CD4-positive, alpha-beta T cell (primary cell): Measurements from ENCODE around the gene CEP72. TPM values are rescaled to one million over a fixed set of nuclear protein-coding genes. Genes with fewer than 3 reads are reported as not detected.

Experiments
- ATAC-seq: fragments of 200-7000 bp; cut with Tn5 transposase; one replicate; pipeline ENCODE4 v1.10.0; 2022; ENCODE audit warnings: mild to moderate bottlenecking; ENCODE audit not compliant: poor library complexity
- CTCF ChIA-PET: fragments of 350-600 bp; sonication (Branson Sonifier 250); formaldehyde crosslinking; loops from one replicate; lab custom pipeline; 2021; ENCODE audit warnings: antibody characterized with exemption, inconsistent platforms; lab: Charles Lee
- POLR2A ChIA-PET: fragments of 350-600 bp; sonication (Branson Sonifier 250); formaldehyde crosslinking; loops from one replicate; lab custom pipeline; 2021; ENCODE audit warnings: antibody characterized with exemption, inconsistent platforms; lab: Charles Lee
- DNase-seq, 14 experiments: peaks; one replicate each; pipeline ENCODE4 v3.0.0-alpha.2; 2013 to 2020; ENCODE audit warnings: mixed read lengths in 2 of 14
- H3K27ac ChIP-seq, 2 donors: one replicate each; pipeline versions ENCODE4 v1.5.1 to v1.7.0; 2013; ENCODE audit warnings: low read length in 2 of 2, low read depth in 1 of 2, mild to moderate bottlenecking in 1 of 2
- H3K27me3 ChIP-seq, 2 experiments: 1 replicate in 1 of 2; 2 replicates in 1 of 2; pipeline versions ENCODE4 v1.6.1 to v1.7.0; 2013; ENCODE audit warnings: low read length in 2 of 2, control low read depth in 1 of 2, mild to moderate bottlenecking in 1 of 2, moderate library complexity in 1 of 2; ENCODE audit not compliant: insufficient read depth in 2 of 2, control insufficient read depth in 1 of 2
- H3K36me3 ChIP-seq: one replicate; pipeline ENCODE4 v1.6.1; 2013; ENCODE audit warnings: low read length, control low read depth; ENCODE audit not compliant: insufficient read depth
- H3K4me1 ChIP-seq: one replicate; pipeline ENCODE4 v1.6.1; 2013; ENCODE audit warnings: low read length, control low read depth; ENCODE audit not compliant: insufficient read depth
- H3K4me3 ChIP-seq: one replicate; pipeline ENCODE4 v1.5.1; 2013; ENCODE audit warnings: mild to moderate bottlenecking, low read length, moderate library complexity
- H3K9me3 ChIP-seq, 2 experiments: 1 replicate in 1 of 2; 2 replicates in 1 of 2; pipeline versions ENCODE4 v1.6.1 to v1.7.0; 2013; ENCODE audit warnings: low read length in 2 of 2, mild to moderate bottlenecking in 2 of 2, control low read depth in 1 of 2, moderate library complexity in 1 of 2; ENCODE audit not compliant: control insufficient read depth in 1 of 2, insufficient read depth in 1 of 2
- H3K27ac Mint-ChIP-seq: one replicate; pipeline ENCODE4 v1.8.0; 2020; ENCODE audit warnings: mixed read lengths
- H3K27me3 Mint-ChIP-seq: one replicate; pipeline ENCODE4 v1.8.0; 2021; ENCODE audit warnings: mixed read lengths
- H3K36me3 Mint-ChIP-seq: one replicate; pipeline ENCODE4 v1.8.0; 2021; ENCODE audit warnings: low read depth, mixed read lengths
- H3K4me1 Mint-ChIP-seq: one replicate; pipeline ENCODE4 v1.8.0; 2021; ENCODE audit warnings: low read depth, mixed read lengths
- H3K4me3 Mint-ChIP-seq: one replicate; pipeline ENCODE4 v1.8.0; 2020; ENCODE audit warnings: mild to moderate bottlenecking, mixed read lengths
- H3K9me3 Mint-ChIP-seq: one replicate; pipeline ENCODE4 v1.8.0; 2020; ENCODE audit warnings: mixed read lengths
- intact Hi-C, 2 experiments: fragments of 100-400 bp; cut with DNase I in 1 of 2; cut with micrococcal nuclease in 1 of 2; formaldehyde crosslinking; loops; one replicate each; pipeline versions ENCODE4 v1.15.1 to v1.9.0; 2023 to 2025; cut with DNase I, micrococcal nuclease
- total RNA-seq, 174 experiments: library from RNA in 2 of 174; stranded (reverse) in 2 of 174; gene quantifications; one replicate each; pipeline ENCODE4 v1.2.3 and lab custom pipeline; 2021 to 2026
- TF ChIP-seq, protein P1 (sequence below): fragments of 200-600 bp; IDR thresholded peaks from one replicate; pipeline ENCODE4 v1.8.0; 2022; ENCODE audit warnings: antibody characterized with exemption, mild to moderate bottlenecking

The CEP72 gene
- total RNA-seq, 2 experiments from 2014 or later: 7.6 to 8.0 TPM

DNA sequence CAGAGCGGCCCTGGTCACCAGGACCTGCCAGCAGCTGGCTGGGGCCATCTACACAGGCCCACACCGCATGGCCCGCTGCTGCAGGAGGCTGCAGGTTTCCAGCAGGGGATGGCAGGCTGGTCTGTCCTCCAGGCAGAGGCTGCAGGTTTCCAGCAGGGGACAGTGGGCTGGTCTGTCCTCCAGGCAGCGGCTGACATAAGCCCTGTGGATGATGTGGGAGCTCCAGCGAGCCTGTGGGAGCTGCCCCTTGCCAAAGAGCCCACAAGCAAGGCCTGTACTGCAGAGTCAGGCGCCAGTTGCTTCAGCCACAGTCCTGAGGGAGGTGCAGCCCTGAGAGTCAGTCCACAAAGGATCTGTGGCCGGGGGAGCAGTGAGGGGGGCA is 62.5 kb downstream of the CEP72 start:
- H3K4me1 ChIP-seq: peaks cover 33% of the 10 kb centered on the region
- H3K27me3 ChIP-seq: no peaks in the 10 kb centered on the region
- peaks cover 9% of the 10 kb centered on the region for H3K4me1 Mint-ChIP-seq
- H3K36me3 Mint-ChIP-seq: peaks cover 6% of the 10 kb centered on the region
- no peaks in the 10 kb centered on the region for H3K9me3 Mint-ChIP-seq
- H3K4me3 Mint-ChIP-seq: no peak overlapping the region
- no peaks in the 10 kb centered on the region for H3K36me3 ChIP-seq
- POLR2A ChIA-PET: no interaction called here
- H3K27me3 Mint-ChIP-seq: peaks cover 12% of the 10 kb centered on the region
- CTCF ChIA-PET: no interaction called here
- no peak overlapping the region for H3K27ac ChIP-seq
- intact Hi-C loops: loop anchor here in 1 of 2 experiments (5.0 kb wide), 1 partner anchor 468 kb away; no protein-coding TSS in a partner anchor
- no peak for ATAC-seq
- H3K4me3 ChIP-seq: no peak overlapping the region
- TF ChIP-seq, protein P1, sequence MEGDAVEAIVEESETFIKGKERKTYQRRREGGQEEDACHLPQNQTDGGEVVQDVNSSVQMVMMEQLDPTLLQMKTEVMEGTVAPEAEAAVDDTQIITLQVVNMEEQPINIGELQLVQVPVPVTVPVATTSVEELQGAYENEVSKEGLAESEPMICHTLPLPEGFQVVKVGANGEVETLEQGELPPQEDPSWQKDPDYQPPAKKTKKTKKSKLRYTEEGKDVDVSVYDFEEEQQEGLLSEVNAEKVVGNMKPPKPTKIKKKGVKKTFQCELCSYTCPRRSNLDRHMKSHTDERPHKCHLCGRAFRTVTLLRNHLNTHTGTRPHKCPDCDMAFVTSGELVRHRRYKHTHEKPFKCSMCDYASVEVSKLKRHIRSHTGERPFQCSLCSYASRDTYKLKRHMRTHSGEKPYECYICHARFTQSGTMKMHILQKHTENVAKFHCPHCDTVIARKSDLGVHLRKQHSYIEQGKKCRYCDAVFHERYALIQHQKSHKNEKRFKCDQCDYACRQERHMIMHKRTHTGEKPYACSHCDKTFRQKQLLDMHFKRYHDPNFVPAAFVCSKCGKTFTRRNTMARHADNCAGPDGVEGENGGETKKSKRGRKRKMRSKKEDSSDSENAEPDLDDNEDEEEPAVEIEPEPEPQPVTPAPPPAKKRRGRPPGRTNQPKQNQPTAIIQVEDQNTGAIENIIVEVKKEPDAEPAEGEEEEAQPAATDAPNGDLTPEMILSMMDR: no peak
- H3K27ac Mint-ChIP-seq: no peak overlapping the region
- H3K9me3 ChIP-seq: peaks cover 0 to 5% of the 10 kb centered on the region in 2 experiments
- DNase-seq: no peak

DNA sequence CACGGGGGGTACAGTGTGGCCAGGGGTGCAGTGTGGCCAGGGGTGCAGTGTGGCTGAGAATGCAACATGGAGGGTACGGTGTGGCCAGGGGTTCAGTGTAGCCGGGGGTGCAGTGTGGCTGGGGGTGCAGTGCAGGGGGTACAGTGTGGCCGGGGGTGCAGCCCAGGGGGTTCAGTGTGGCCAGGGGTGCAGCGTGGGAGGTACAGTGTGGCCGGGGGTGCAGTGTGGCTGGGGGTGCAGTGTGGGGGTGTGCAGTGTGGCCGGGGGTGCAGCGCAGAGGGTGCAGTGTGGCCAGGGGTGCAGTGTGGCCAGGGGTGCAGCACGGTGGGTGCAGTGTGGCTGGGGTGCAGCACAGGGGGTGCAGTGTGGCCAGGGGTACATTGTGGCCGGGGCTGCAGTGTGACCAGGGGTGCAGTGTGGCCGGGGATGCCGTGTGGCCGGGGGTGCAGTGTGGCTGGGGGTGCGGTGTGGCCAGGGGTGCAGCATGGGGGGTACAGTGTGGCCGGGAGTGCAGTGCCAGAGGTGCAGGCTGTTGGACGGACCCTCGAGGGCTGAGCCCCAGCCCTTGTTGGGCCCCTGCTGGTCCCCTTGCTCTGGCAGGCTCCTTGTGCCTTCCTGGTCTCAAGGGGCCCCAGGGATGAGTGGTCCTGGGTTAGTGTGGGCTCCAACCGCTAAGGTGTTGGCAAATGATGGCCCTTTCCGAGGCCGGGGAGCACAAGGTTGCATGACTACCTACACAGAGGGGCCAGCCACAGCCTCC is 63.2 kb downstream of the CEP72 start:
- no peaks in the 10 kb centered on the region for H3K9me3 Mint-ChIP-seq
- H3K9me3 ChIP-seq: peaks cover 0 to 5% of the 10 kb centered on the region in 2 experiments
- H3K27ac ChIP-seq: no peak overlapping the region
- no peak overlapping the region for H3K4me3 ChIP-seq
- ATAC-seq (no peak), DNase-seq (no peak)
- H3K4me1 ChIP-seq: peaks cover 33% of the 10 kb centered on the region
- ChIA-PET POLR2A (no interaction called here), CTCF (no interaction called here)
- H3K36me3 Mint-ChIP-seq: peaks cover 6% of the 10 kb centered on the region
- peaks cover 9% of the 10 kb centered on the region for H3K4me1 Mint-ChIP-seq
- TF ChIP-seq, protein P1: no peak
- no peak overlapping the region for H3K27ac Mint-ChIP-seq
- H3K36me3 ChIP-seq: no peaks in the 10 kb centered on the region
- H3K27me3 ChIP-seq: no peaks in the 10 kb centered on the region
- H3K4me3 Mint-ChIP-seq: no peak overlapping the region
- intact Hi-C loops: no loop called here
- peaks cover 12% of the 10 kb centered on the region for H3K27me3 Mint-ChIP-seq

DNA sequence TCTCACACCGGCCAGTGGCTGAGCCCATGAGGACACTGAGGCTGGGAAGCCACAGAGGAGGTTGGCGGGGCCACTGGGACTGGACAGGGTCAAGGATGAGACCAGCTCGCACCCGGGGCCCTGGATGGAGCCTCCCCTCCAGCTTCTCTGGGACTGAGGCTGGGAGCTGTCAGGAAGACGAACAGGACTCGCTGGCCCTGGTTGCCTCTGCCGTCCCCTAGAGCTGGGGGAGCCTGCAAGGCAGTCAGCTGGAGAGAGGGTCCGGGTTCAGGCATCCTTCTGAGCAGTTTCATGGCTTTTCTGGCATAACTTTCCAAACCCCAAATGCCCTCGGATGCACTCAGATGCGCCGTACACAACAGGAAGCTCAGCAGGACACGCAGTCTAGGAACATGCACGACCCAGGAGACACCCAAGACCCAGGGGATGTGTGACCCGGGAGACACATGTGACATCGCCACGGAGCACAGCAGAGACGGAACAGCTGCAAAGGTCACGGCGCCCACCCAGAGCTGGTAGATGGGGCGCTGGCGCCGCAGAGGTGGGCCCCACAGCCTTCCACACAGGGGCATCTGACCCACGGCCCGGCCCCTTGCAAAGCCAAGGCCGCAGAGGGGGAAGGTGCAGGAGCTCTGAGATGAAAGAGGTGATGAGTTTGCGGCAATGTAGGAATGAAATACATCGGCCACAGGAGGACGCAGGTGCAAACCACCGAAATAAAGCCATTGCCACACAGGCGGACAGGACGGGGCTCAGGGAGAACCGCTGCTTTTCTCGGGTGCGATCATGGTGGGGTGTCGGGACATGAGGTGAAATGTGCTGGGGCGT is 63.9 kb downstream of the CEP72 start:
- Mint-ChIP-seq H3K4me1 (peaks cover 9% of the 10 kb centered on the region), H3K36me3 (peaks cover 6% of the 10 kb centered on the region), H3K9me3 (no peaks in the 10 kb centered on the region), H3K27ac (no peak overlapping the region), H3K27me3 (peaks cover 12% of the 10 kb centered on the region), H3K4me3 (no peak overlapping the region)
- ChIA-PET CTCF (no interaction called here), POLR2A (no interaction called here)
- TF ChIP-seq, protein P1: no peak
- DNase-seq (peak in 2 of 14 experiments; percentile 19 to 25), ATAC-seq (no peak)
- Histone ChIP-seq H3K9me3 (peaks cover 0 to 5% of the 10 kb centered on the region in 2 experiments), H3K27me3 (no peaks in the 10 kb centered on the region), H3K4me3 (no peak overlapping the region), H3K4me1 (peaks cover 33% of the 10 kb centered on the region), H3K36me3 (no peaks in the 10 kb centered on the region), H3K27ac (no peak overlapping the region)
- intact Hi-C loops: no loop called here
